ENCODE results near the gene TBCD.
"Not testable (repeated sequence)": the region's sequence is repeated elsewhere in the genome, so short reads cannot be mapped to it uniquely, and the experiment has no call there.

DNA sequence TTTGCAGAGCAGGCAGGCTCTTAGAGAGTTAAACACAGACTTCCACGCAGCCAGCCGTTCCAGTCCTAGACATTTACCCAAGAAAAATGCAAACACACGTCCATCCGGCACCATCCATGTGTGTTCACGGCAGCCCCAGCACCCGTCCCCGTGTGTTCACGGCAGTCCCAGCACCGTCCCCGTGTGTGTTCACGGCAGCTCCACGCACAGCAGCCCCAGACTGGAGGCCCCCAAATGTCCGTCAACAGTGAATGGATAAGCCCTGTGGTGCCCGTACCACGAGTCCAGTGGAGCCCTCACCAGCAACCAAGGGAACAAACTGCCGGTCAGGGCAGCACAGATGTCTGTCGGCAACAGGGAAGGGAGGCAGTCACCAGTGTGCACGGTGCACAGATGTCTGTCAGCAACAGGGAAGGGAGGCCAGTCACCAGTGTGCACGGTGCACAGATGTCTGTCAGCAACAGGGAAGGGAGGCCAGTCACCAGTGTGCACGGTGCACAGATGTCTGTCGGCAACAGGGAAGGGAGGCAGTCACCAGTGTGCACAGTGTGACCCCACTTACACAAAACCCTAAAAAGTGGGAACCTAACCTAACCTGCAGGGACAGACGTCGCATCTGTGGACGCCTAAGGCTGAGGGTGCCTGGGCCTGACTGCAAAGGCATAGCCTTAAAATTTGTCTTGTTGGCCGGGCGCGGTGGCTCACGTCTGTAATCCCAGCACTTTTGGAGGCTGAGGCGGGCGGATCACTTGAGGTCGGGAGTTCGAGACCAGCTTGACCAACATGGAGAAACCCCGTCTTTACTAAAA is 216.4 kb downstream of the TBCD start:
- TF ChIP-seq EZH2 (IDR thresholded peaks at IDR 0.05; ENCODE audit: insufficient read depth, poor library complexity, severe bottlenecking); EZH2phosphoT487 (IDR thresholded peaks at IDR 0.05; ENCODE audit: insufficient read depth, low read depth): not testable (repeated sequence)
